RPMI7951 (cell line): ENCODE results near the gene CACNA1S. TPM values are rescaled to one million over a fixed set of nuclear protein-coding genes. Genes with fewer than 3 reads are reported as not detected.

ENCODE experiments used
- DNase-seq: peaks from one replicate; pipeline ENCODE4 v3.0.0-alpha.2; 2012; ENCODE audit warnings: low read depth
- total RNA-seq: library from RNA; depleted of rRNA; stranded (reverse); fragments of >200 nt; shearing (Covaris generic); gene quantifications from 2 replicates; pipeline ENCODE4 v1.2.3, GENCODE V29; 2014

The CACNA1S gene
- total RNA-seq, 1 experiment from 2014 or later, result not detected

- DNase-seq, result no peak
Measured at GRCh38 chr1:201014816-201015200, 97.4 kb downstream of the CACNA1S start.

DNA sequence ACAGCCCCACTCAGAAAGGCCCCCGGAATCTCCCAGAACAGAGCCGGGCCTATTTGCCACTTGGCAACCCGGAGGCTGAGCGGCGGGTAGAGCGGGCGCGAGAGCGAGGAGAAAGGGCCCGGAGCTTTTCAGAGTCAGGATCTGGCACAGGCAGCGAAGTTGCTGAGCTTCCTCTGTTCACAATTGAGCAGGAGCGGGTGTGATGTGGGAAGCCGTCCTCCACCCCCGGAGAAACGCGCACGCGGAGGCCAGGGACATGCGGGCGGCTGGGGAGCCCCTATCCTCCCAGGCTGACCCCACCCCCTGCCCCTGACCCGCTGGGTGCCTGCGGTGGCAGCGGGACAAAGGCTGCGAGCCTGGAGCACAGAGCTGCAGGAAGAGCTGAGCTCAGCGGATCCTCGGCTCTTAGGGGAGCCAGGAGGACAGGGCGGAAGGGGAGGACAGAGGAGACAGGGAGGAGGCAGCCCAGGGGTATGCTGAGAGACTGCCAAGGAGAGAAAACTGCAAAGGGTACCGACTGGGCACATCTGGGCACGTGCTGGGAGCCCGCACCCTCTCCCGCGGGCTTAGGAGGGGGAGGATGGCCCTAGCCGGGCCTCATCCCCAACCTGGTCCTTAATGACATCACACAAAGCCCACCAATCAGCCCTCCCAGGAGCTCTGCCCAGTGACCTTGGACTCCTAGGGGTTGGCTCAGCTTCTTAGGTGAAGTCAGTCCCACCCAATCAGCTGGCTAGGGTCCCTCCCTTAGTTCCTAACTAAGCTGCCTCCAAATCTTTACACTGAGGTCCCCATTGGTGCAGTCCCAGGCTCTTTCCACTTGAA, 98.0 kb downstream of the CACNA1S start:
- no peak for DNase-seq

DNA sequence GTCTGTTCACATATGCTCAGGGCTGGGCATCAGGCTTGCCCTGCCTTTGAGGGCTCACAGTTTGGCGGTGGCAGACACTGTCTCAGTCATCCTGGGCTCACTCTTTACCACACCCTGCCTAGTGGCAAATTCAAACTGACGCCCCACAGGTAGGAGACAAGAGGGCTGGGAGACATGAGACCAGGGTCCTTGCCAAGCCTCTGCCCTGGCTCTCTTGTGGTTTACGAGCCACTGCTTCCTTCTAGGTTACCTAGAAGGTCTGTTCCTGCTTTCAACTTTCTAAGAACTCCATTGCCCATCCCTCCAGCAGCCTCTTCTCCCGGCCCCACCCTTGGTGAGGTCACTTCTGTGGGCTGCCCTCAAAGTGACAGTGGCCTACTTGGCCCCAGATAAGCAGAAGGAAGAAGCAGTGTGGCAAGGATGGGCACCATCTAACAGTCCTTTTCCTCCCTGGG, 99.2 kb downstream of the CACNA1S start:
- DNase-seq, result no peak

- no peak for DNase-seq
Measured at GRCh38 chr1:201011616-201012015, 100.6 kb downstream of the CACNA1S start.

GRCh38 chr1:201009962-201010645, 102.1 kb downstream of the CACNA1S start:
- no peak for DNase-seq

GRCh38 chr1:201008666-201009360, 103.4 kb downstream of the CACNA1S start:
- no peak for DNase-seq

- DNase-seq, result no peak
Measured at GRCh38 chr1:201007481-201007880, 104.7 kb downstream of the CACNA1S start.

DNA sequence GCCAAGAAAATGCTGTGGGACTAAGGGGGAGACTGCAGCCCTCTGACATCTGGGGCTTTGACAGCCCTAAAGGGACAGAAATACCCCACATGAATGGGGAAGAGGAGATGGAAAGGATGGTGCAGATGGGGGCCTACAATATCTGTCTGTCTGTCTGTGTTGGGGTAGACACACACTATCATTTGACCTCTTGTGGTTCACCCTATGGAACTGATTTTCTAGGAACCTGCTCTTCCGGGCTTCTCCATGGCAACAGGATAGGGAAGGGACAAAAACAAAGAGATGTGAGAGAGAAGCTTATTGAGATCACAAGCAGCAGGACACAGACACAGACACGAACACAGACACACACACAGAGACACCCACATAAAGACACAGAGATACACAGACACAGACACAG, 105.8 kb downstream of the CACNA1S start:
- peak; percentile 23 for DNase-seq

DNA sequence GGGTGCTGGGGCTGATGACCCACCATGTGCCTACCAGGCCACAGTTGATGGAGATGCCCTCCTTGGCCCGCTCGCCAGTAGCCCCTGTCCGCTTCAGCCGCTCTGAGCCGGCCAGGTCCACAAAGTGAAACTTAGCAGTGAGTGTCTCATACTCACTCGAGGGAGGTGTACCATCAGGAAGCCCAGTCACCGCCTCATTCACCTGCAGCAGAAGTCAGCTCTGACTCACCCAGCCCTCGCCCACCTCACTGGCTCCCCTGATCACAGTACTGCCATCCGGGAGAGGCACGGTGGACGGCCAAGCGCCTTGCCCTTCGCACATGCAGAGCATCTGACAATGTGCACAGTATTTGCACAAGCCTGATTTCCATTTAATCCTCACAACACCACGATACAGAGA, 107.5 kb downstream of the CACNA1S start:
- DNase-seq, result no peak

DNA sequence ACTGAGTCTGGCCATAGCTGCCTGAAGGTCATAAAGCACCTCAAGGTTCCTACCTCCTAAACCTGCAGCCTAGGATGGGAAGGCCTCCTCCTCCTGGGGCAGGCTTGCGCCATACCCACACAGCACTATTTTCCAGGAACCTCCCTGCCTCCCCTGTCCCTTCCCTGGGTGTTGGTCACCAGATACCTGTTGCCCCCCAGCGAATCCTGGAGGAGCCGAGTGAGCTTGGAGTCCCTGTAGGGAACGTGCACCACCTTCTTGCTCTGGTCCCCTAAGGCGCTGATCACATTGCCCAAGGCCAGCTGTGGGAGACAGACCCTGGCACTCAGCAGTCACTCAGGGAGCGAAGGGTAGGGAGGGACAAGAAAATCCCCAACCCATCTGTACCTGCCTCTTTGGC, 108.1 kb downstream of the CACNA1S start:
- DNase-seq, result no peak

DNA sequence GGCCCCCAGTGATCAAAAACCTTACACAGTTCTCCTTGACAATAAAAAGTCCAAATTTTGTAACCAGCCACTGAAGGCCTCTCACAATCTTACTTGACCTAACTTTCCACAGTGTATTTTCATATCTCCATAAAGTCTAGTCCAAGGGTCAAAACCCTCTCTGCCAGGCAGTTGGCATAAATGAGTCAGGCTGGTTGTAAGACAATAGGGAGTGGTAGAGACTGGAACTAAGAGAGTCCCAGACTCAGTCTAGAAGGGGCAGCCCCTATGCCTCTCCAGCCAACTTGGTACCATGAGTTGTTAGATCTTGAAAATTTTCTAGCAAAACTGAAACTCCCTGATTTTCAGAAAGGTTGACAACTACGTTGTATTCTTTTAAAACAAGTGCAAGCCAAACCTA, 109.7 kb downstream of the CACNA1S start:
- DNase-seq, result no peak

DNA sequence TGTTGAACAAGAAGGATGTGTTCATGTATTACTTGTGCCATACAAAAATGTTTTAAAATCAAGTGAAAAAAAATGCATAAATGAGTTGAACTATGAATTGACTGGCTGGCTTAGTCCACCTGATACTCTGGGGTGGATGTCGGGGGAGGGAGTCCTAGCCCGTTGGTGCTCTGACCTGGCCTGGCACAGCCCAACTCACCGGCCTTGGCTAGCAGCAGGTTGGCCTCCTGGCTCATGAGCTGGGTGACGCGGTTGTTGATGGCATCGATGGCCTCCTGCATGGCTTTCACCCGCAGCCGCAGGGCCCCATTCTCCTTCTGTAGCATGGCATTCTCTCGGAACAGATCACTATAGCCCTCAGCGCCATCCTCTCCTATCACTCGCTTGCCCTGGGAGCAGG, 110.3 kb downstream of the CACNA1S start:
- no peak for DNase-seq

DNA sequence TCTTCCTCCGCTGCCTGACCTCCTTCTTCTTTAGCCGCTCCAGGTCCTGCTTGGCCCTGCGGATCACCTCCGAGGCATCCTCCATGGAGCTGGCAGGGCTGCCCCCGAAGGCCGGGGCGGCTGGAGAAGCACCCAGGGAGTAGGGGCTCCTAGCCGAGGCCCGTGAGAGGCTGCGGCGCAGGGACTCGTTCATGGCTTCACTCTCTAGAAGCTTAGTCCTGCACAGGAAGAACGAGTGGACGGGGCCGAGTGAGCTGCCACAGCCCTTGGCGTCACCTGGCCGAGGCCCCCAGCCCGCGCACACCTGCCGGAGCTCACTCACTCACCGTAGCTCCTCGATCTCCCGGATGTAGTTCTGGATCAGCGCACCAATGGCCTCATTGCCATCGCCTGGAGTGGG, 111.8 kb downstream of the CACNA1S start:
- DNase-seq, result no peak

DNA sequence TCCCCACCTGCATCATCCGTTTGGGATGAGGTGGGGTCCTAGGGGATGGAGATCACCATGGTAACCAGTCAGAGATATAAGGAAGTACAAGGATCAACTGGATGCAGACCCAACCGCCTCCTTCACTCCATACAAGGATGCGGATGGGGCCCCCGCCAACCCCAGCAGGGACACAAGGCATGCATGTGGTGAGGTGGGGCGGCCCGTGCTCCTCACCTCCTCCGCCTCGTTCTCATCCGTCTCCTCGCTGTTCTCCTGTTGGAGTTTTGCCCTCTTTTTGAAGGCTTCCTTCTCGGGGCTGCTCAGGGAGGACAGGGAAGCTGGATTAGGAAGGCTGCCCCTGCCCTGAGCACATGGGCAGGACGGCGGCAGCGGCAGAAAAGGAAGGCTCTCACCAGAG, 112.6 kb downstream of the CACNA1S start:
- no peak for DNase-seq

GRCh38 chr1:200998323-200998722, 113.9 kb downstream of the CACNA1S start:
- no peak for DNase-seq

DNA sequence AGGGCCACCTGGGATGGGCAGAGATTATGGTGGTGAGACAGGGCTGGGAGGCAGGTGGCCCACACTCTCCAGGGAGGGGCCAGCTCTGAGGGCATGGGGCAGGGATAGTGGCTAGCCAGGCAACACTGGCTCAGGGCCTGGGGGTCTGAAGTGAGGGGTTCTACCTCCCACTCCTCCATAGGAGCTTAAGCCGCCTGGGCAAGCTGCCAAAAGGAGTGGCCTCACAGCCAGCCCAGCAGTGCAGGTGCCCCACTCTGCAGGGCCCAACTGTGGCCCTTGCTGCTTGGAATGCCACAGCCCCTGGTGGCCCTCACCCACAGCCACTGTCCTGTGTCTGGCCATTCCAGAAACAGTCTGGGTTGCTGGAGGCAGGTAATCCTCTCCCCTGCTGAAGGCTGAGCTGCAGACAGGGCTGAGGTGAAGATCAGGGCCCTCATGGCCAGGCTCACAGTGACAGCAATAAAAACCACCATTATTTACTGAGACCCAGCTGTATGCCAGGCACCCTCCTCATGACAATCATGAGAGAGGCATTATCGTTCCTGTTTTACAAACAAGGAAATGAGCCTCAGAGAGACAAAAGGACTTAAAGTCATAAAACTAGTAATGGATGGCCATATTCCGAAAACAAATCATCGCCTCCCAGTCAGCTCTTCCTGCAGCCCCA, 119.7 kb downstream of the CACNA1S start:
- no peak for DNase-seq

DNA sequence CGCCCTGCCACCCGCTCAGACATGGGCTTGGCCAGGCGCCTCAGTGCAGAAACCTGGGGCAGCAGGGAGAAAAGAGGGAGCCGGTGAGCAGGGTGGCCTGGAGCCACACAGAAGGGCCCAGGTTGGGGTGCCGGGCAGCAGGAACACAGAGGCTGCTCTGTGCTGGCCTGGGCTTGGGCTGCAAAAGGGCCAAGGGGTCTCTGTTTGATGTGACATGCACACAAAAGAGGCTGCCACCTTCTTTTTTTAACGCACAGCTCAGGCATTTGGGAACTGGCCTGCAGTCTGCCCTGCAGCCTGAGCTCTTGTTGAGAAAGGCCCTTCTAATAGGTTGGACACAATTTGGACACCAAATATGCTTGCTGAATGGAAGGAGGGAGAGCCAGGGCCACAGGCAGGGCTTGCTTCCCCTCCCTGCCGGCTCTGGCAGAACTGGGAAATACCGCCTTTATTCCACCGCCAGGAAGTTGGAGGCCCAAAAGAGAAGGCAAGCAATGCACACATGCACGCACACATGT, 121.1 kb downstream of the CACNA1S start:
- no peak for DNase-seq

DNA sequence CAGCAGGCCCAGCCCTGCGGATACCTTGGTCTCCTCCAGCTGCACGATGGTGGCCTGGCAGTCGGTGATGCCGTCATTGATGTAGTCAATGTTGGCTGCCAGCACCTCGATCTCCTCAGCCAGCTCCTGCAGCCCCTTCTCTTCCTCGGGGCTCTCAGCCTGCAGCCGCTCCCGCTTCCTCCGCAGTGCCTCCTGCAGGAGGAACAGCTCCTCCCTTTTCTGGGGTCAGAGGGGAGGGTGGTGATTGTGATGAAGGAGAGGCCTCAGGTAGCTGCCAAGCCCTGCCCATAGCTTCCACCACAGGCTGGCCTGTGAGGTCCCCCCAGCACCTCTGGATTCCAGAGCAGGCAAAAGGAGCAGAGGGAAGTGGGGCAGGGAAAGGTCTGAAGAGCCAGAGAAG, 122.1 kb downstream of the CACNA1S start:
- no peak for DNase-seq
